Activated T-cell treated with anti-CD3 and anti-CD28 coated beads for 24 hours (primary cell): ENCODE results near the gene DCLK3.

ENCODE experiments used
- DNase-seq: peaks from one replicate; pipeline ENCODE4 v3.0.0-alpha.2; 2020; ENCODE audit warnings: low read depth

DCLK3 gene

GRCh38 chr3:36707623-36708409, 56.5 kb downstream of the DCLK3 start:
- no peak for DNase-seq

- DNase-seq: no peak
Observed at GRCh38 chr3:36705015-36705414, 59.3 kb downstream of the DCLK3 start.

GRCh38 chr3:36704280-36704679, 60.1 kb downstream of the DCLK3 start:
- DNase-seq: no peak

GRCh38 chr3:36701249-36701572, 63.1 kb downstream of the DCLK3 start:
- DNase-seq: no peak

GRCh38 chr3:36700537-36701248, 63.7 kb downstream of the DCLK3 start:
- peak; percentile 11 for DNase-seq

- no peak for DNase-seq
Observed at GRCh38 chr3:36698314-36698713, 66.0 kb downstream of the DCLK3 start.

- no peak for DNase-seq
Observed at GRCh38 chr3:36697229-36698001, 66.9 kb downstream of the DCLK3 start.

- no peak for DNase-seq
Observed at GRCh38 chr3:36696799-36697198, 67.6 kb downstream of the DCLK3 start.

GRCh38 chr3:36695769-36696137, 68.6 kb downstream of the DCLK3 start:
- no peak for DNase-seq

- no peak for DNase-seq
Observed at GRCh38 chr3:36695113-36695768, 69.1 kb downstream of the DCLK3 start.

GRCh38 chr3:36693670-36694069, 70.7 kb downstream of the DCLK3 start:
- no peak for DNase-seq

- DNase-seq: no peak
Observed at GRCh38 chr3:36689560-36689959, 74.8 kb downstream of the DCLK3 start.

- DNase-seq: no peak
Observed at GRCh38 chr3:36688815-36689214, 75.5 kb downstream of the DCLK3 start.

GRCh38 chr3:36686516-36686915, 77.8 kb downstream of the DCLK3 start:
- DNase-seq: no peak

- no peak for DNase-seq
Observed at GRCh38 chr3:36681867-36682266, 82.5 kb downstream of the DCLK3 start.

- no peak for DNase-seq
Observed at GRCh38 chr3:36680952-36681351, 83.4 kb downstream of the DCLK3 start.

- no peak for DNase-seq
Observed at GRCh38 chr3:36679384-36680200, 84.8 kb downstream of the DCLK3 start.

- no peak for DNase-seq
Observed at GRCh38 chr3:36678216-36679013, 85.9 kb downstream of the DCLK3 start.

GRCh38 chr3:36677331-36678007, 86.9 kb downstream of the DCLK3 start:
- no peak for DNase-seq

GRCh38 chr3:36674816-36675215, 89.5 kb downstream of the DCLK3 start:
- no peak for DNase-seq
